ENCODE data around the gene OTUD3. TPM values are rescaled to one million over a fixed set of nuclear protein-coding genes. Genes with fewer than 3 reads are reported as not detected.

The OTUD3 gene
- total and polyA plus RNA-seq, 9 of the 15 experiments (the other 6 are each of a cell fraction or from before 2014, with no cell fraction given) = 2.0 to 16.6 (median 11.0) TPM

DNA sequence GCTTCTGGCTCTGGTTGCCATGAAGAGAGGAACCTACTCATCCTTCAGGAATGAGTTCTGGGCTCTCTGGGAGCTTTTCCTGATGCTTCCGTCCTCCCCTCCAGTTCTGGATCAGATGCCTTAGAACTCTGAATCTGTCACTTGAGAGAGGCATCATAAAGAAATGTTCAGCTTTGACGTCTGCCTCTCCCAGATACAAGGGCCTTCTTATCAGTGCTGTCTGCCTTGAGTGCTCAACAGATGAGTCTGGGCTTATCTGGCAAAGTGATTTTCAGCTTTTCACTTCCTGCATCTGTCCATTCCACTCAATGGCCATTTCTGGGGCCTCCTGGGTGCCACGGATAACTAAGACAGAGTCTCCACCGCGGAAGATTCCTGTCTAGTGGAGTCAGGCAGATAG lies 12.3 kb upstream of the OTUD3 start (continued):
- TF ChIP-seq, protein P1, sequence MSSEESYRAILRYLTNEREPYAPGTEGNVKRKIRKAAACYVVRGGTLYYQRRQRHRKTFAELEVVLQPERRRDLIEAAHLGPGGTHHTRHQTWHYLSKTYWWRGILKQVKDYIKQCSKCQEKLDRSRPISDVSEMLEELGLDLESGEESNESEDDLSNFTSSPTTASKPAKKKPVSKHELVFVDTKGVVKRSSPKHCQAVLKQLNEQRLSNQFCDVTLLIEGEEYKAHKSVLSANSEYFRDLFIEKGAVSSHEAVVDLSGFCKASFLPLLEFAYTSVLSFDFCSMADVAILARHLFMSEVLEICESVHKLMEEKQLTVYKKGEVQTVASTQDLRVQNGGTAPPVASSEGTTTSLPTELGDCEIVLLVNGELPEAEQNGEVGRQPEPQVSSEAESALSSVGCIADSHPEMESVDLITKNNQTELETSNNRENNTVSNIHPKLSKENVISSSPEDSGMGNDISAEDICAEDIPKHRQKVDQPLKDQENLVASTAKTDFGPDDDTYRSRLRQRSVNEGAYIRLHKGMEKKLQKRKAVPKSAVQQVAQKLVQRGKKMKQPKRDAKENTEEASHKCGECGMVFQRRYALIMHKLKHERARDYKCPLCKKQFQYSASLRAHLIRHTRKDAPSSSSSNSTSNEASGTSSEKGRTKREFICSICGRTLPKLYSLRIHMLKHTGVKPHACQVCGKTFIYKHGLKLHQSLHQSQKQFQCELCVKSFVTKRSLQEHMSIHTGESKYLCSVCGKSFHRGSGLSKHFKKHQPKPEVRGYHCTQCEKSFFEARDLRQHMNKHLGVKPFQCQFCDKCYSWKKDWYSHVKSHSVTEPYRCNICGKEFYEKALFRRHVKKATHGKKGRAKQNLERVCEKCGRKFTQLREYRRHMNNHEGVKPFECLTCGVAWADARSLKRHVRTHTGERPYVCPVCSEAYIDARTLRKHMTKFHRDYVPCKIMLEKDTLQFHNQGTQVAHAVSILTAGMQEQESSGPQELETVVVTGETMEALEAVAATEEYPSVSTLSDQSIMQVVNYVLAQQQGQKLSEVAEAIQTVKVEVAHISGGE (CRISPR knock-in tag; IDR thresholded peaks at IDR 0.05) = peak in 1 of 3 experiments; percentile 88; a peak in 2 of 6 replicates
- 0 out of 2 replicates have a peak, but pooled peaks have one; percentile 44 for TF ChIP-seq KLF6 (CRISPR knock-in tag; IDR thresholded peaks at IDR 0.05; ENCODE audit: borderline replicate concordance)
- TF ChIP-seq, protein P2, sequence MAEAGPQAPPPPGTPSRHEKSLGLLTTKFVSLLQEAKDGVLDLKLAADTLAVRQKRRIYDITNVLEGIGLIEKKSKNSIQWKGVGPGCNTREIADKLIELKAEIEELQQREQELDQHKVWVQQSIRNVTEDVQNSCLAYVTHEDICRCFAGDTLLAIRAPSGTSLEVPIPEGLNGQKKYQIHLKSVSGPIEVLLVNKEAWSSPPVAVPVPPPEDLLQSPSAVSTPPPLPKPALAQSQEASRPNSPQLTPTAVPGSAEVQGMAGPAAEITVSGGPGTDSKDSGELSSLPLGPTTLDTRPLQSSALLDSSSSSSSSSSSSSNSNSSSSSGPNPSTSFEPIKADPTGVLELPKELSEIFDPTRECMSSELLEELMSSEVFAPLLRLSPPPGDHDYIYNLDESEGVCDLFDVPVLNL (CRISPR knock-in tag; IDR thresholded peaks at IDR 0.05; ENCODE audit: low read depth) = no peak
- TF ChIP-seq, protein P3, sequence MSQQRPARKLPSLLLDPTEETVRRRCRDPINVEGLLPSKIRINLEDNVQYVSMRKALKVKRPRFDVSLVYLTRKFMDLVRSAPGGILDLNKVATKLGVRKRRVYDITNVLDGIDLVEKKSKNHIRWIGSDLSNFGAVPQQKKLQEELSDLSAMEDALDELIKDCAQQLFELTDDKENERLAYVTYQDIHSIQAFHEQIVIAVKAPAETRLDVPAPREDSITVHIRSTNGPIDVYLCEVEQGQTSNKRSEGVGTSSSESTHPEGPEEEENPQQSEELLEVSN (IDR thresholded peaks at IDR 0.05; ENCODE audit: borderline replicate concordance in 1 of 2, extremely low read depth in 1 of 2, insufficient read depth in 1 of 2, insufficient read length in 1 of 2, low read depth in 1 of 2, low read length in 1 of 2, poor library complexity in 1 of 2, severe bottlenecking in 1 of 2) = no peak
- TF ChIP-seq EP300 (IDR thresholded peaks at IDR 0.05; ENCODE audit: low read length) = peak; percentile 96
- no peak; the same call in 1 of the 2 replicates for TF ChIP-seq TCFL5 (CRISPR knock-in tag; conservative IDR thresholded peaks at IDR 0.05)
- TF ChIP-seq ARNT (IDR thresholded peaks at IDR 0.05) = peak; percentile 87 to 91; a peak in 3 of 4 replicates
- no peak for TF ChIP-seq MCM5 (IDR thresholded peaks at IDR 0.05; ENCODE audit: low read depth)
- TF ChIP-seq, protein P4, sequence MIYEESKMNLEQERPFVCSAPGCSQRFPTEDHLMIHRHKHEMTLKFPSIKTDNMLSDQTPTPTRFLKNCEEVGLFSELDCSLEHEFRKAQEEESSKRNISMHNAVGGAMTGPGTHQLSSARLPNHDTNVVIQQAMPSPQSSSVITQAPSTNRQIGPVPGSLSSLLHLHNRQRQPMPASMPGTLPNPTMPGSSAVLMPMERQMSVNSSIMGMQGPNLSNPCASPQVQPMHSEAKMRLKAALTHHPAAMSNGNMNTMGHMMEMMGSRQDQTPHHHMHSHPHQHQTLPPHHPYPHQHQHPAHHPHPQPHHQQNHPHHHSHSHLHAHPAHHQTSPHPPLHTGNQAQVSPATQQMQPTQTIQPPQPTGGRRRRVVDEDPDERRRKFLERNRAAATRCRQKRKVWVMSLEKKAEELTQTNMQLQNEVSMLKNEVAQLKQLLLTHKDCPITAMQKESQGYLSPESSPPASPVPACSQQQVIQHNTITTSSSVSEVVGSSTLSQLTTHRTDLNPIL (CRISPR knock-in tag; IDR thresholded peaks at IDR 0.05) = no peak
- peak; percentile 57; the same call in 1 of the 2 replicates for TF ChIP-seq ZKSCAN1 (IDR thresholded peaks at IDR 0.05; ENCODE audit: low read depth, low read length)
- peak; percentile 84; the same call in 1 of the 2 replicates for TF ChIP-seq NFATC3 (IDR thresholded peaks at IDR 0.05)
- peak; percentile 49 for TF ChIP-seq E2F8 (IDR thresholded peaks at IDR 0.05; ENCODE audit: low read depth, partially characterized antibody)
- TF ChIP-seq ZNF224 (CRISPR knock-in tag; IDR thresholded peaks at IDR 0.05) = no peak
